ENCODE measurements around the gene CDK5RAP3.

Gene CDK5RAP3

DNA sequence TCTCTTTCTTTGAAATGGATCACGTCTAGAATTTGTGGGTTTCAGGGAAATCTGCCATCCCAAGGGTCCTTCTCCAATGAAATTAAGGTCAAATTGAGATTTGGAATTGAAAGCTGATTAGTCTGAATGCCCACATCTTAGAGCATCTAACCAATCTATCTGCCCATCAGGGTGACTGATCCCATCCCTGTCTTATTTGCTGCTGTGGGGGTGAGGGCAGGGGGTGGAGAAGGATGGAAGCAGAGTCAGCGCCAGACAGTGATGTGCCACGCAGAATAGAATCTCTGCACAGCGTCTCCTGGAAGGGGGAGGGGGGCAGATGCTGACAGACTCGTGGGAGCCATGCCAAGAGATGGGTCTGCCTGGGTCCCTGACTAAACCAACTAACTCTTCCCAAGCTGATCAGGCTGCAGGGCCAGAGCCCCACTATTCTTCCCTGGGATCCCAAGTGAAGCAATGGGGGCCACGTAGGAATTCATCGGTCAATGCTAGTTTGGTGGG lies 32.1 kb downstream of the CDK5RAP3 start:
- DNase-seq (ENCODE audit: low read depth): peak; percentile 32
- Histone ChIP-seq H3K4me1 (ENCODE audit: control insufficient read depth, insufficient read depth, low read length) (peaks cover 25% of the 10 kb centered on the region), H3K27me3 (replicated peaks; ENCODE audit: control insufficient read depth, insufficient read depth, low read length) (no peaks in the 10 kb centered on the region), H3K9me3 (ENCODE audit: control insufficient read depth, low read length) (no peaks in the 10 kb centered on the region), H3K4me3 (ENCODE audit: low read length) (no peak overlapping the region), H3K36me3 (ENCODE audit: control insufficient read depth, insufficient read depth, low read length, severe bottlenecking) (no peaks in the 10 kb centered on the region), H3K9ac (ENCODE audit: low read length) (peak overlapping the region; percentile 77)

DNA sequence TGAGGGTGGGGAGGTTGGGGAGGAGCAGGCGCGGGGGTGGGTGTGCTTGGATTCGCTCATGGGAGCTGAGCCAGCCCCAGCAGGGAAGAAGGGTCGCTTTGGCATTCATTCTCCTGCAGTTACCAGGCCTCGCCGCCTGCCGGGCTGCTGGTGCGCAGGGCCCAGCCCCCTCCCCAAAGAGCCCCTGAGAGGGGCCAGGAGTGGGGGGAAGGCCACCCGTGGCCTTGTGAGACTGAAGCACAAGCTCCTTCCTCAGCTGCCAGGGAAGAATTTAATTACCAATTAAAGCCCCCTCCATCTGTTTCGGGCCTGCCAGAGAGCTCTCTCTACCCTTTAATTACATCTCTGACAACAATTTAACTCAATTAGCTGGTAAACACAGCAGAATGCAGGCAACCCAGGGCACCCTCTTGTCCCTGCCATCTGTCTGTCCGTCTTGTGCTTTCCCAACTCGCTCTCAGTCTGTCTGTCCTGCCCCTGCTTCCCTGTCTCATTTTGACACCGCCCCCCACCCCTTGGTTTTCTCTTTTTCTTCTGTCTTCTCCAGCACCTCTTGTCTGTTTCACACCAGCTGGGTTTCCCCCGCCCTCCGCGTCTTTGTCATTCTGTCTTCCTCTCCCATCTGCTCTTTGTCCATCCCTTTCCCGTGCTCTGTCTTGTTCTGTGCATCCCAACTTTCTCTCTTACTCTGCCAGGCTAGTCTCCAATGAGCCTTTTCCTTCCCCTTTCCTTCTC lies 32.7 kb downstream of the CDK5RAP3 start:
- no peak for DNase-seq (ENCODE audit: low read depth)
- Histone ChIP-seq H3K9ac (ENCODE audit: low read length) (no peak overlapping the region), H3K9me3 (ENCODE audit: control insufficient read depth, low read length) (no peaks in the 10 kb centered on the region), H3K36me3 (ENCODE audit: control insufficient read depth, insufficient read depth, low read length, severe bottlenecking) (no peaks in the 10 kb centered on the region), H3K27me3 (replicated peaks; ENCODE audit: control insufficient read depth, insufficient read depth, low read length) (no peaks in the 10 kb centered on the region), H3K4me3 (ENCODE audit: low read length) (no peak overlapping the region), H3K4me1 (ENCODE audit: control insufficient read depth, insufficient read depth, low read length) (peaks cover 29% of the 10 kb centered on the region)

DNA sequence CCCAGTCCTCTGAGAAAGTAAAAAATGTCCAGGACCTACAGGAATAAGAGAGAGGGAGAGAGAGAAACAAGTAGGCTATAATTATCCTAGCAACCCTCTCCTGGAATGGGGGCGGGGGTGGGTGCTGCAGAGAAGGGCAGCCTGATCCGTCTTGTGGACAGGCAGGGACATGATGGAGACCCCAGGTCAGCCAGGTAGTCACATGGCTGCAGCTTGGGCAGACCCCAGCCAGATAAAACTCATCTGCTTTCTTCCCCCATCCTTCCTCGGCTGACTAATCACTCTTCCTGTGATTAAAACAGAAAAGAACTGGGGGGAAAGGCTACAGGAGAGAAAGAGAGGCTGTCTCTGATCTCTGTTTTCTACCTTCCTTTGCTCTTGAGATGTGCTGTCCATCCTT lies 34.1 kb downstream of the CDK5RAP3 start:
- Histone ChIP-seq H3K36me3 (ENCODE audit: control insufficient read depth, insufficient read depth, low read length, severe bottlenecking) (no peaks in the 10 kb centered on the region), H3K9ac (ENCODE audit: low read length) (no peak overlapping the region), H3K4me3 (ENCODE audit: low read length) (no peak overlapping the region), H3K4me1 (ENCODE audit: control insufficient read depth, insufficient read depth, low read length) (peaks cover 33% of the 10 kb centered on the region), H3K9me3 (ENCODE audit: control insufficient read depth, low read length) (no peaks in the 10 kb centered on the region), H3K27me3 (replicated peaks; ENCODE audit: control insufficient read depth, insufficient read depth, low read length) (no peaks in the 10 kb centered on the region)
- DNase-seq (ENCODE audit: low read depth): no peak

DNA sequence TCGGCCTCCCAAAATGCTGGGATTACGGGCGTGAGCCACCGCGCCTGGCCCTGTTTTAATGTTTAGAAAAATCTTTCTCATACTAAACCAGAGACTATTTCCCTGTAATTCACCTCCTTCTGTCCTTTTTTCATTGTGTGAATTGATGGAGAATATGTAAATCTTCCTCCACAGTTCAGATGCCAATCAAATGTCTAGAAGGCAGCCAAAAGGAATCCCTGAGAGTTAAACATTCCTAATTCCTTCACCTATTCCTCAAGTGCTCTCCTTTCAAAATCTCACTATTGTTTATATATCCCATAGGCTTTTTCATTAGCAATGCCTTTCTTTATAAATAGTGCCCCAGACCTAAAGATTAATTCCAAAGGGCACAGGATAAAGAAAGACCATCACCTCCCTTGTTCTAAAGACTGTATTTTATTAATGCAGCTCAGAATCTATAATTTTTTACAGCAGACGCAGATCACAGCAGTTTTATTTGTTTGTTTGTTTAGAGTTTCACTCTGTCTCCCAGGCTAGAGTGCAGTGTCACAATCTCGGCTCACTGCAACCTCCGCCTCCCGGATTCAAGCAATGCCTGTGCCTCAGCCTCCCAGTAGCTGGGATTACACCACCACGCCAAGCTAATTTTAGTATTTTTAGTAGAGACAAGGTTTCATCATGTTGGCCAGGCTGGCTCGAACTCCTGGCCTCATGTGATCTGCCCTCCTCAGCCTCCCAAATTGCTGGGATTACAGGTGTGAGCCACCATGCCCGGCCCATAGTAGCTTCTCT lies 36.2 kb downstream of the CDK5RAP3 start:
- H3K4me3 ChIP-seq (ENCODE audit: low read length): no peak overlapping the region
- peaks cover 31% of the 10 kb centered on the region for H3K4me1 ChIP-seq (ENCODE audit: control insufficient read depth, insufficient read depth, low read length)
- no peaks in the 10 kb centered on the region for H3K9me3 ChIP-seq (ENCODE audit: control insufficient read depth, low read length)
- no peak overlapping the region for H3K9ac ChIP-seq (ENCODE audit: low read length)
- no peak for DNase-seq (ENCODE audit: low read depth)
- no peaks in the 10 kb centered on the region for H3K36me3 ChIP-seq (ENCODE audit: control insufficient read depth, insufficient read depth, low read length, severe bottlenecking)
- no peaks in the 10 kb centered on the region for H3K27me3 ChIP-seq (replicated peaks; ENCODE audit: control insufficient read depth, insufficient read depth, low read length)

DNA sequence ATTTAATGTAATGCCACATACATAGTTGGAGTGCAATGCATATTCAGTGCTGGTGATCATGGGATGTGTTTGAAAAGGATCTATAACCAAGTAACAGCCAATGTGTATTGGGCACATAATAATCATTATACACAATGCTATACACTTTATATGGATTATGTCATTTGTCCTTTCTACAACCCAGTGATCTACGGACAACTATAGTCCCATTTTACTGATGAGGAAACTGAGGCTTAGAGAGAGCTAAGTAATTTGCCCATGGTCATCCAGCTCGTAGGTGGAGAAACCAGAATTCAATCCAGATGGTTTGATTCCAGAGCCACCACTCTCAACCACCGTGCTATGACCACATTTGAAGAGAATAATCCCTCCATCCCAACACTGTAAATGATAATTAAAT lies 39.3 kb downstream of the CDK5RAP3 start:
- Histone ChIP-seq H3K4me1 (ENCODE audit: control insufficient read depth, insufficient read depth, low read length) (peaks cover 21% of the 10 kb centered on the region), H3K9ac (ENCODE audit: low read length) (no peak overlapping the region), H3K9me3 (ENCODE audit: control insufficient read depth, low read length) (no peaks in the 10 kb centered on the region), H3K36me3 (ENCODE audit: control insufficient read depth, insufficient read depth, low read length, severe bottlenecking) (no peaks in the 10 kb centered on the region), H3K27me3 (replicated peaks; ENCODE audit: control insufficient read depth, insufficient read depth, low read length) (peaks cover 4% of the 10 kb centered on the region), H3K4me3 (ENCODE audit: low read length) (no peak overlapping the region)
- no peak for DNase-seq (ENCODE audit: low read depth)

DNA sequence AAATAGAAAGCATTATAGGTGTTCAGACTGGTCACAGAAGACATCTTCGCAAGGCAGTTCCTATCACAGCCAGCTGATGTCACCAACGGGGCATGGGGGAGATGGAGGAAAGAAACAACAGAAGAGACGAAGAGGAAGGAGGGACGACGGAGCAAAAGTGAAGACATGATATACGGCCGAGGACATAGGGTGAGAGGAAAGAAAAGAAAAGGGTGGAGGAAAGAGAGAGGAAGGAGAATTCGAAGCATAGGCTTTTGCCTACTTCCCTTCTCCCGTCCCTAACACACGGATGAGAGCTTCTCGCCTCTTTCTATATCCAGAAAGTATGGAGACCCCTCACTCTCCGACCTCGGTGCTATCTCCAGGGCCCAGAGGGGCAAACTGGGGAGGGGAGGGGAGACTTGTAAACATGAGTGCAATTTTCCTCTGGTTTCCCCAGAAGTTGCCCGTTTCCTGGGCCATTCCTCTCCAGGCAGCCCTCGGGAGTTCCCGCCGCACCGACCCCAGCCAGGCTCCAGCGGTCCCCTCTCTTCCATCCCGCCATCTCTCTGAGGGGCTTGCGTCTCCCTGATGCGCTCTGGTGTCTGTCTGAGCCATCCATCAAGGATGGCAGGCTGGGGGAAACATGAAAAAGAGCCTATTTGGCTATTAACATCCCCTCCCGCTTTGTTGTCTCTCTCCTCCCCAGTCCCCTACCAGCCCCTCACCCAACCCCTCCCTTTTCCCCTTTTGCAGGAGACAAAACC lies 40.7 kb downstream of the CDK5RAP3 start:
- peaks cover 4% of the 10 kb centered on the region for H3K27me3 ChIP-seq (replicated peaks; ENCODE audit: control insufficient read depth, insufficient read depth, low read length)
- H3K4me1 ChIP-seq (ENCODE audit: control insufficient read depth, insufficient read depth, low read length): peaks cover 18% of the 10 kb centered on the region
- H3K9ac ChIP-seq (ENCODE audit: low read length): peak overlapping the region; percentile 8
- H3K4me3 ChIP-seq (ENCODE audit: low read length): peak overlapping the region; percentile 66
- DNase-seq (ENCODE audit: low read depth): no peak
- H3K9me3 ChIP-seq (ENCODE audit: control insufficient read depth, low read length): no peaks in the 10 kb centered on the region
- H3K36me3 ChIP-seq (ENCODE audit: control insufficient read depth, insufficient read depth, low read length, severe bottlenecking): no peaks in the 10 kb centered on the region

DNA sequence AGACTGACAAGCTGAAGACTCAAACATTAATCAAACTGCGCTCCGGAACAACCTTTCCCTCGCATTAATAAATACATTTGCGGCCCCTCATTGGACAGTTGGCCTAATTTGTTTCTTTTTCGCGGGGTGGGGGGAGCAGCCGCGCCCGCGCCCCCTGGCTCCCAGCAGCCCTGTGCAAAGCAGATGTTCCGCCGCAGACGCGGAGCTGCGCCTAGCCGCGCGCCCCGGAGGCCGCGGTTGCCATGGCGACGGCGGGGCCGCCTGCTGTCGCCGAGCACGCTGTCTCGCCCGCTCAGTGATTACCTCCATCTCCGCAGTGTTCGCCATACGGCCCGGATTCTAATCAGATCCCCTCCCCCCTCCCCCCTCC lies 41.2 kb downstream of the CDK5RAP3 start:
- Histone ChIP-seq H3K4me3 (ENCODE audit: low read length) (peak overlapping the region; percentile 66), H3K36me3 (ENCODE audit: control insufficient read depth, insufficient read depth, low read length, severe bottlenecking) (no peaks in the 10 kb centered on the region), H3K9me3 (ENCODE audit: control insufficient read depth, low read length) (no peaks in the 10 kb centered on the region), H3K27me3 (replicated peaks; ENCODE audit: control insufficient read depth, insufficient read depth, low read length) (peaks cover 4% of the 10 kb centered on the region), H3K4me1 (ENCODE audit: control insufficient read depth, insufficient read depth, low read length) (peaks cover 15% of the 10 kb centered on the region), H3K9ac (ENCODE audit: low read length) (peak overlapping the region; percentile 8)
- DNase-seq (ENCODE audit: low read depth): peak; percentile 58

DNA sequence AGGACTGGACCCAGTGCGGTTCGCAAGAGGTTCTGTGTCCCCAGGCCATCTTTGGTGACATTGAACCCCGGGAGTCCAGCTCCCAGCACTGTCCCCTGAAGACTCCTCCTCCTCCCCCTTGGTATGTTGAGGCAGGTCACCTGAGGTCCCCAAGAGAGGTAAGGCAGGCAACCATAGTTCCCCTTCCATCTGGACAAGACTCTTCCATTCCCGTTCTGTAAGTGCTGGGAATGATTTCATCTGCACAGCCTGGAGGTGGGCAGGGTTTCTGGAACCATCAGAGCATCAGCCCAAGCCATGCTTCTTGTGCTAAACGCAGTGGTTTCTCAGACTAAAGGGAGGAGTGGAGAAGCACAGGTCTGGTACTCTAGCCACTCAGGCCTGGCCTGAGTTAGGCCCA lies 41.7 kb downstream of the CDK5RAP3 start:
- H3K4me1 ChIP-seq (ENCODE audit: control insufficient read depth, insufficient read depth, low read length): peaks cover 15% of the 10 kb centered on the region
- no peak for DNase-seq (ENCODE audit: low read depth)
- H3K4me3 ChIP-seq (ENCODE audit: low read length): no peak overlapping the region
- no peaks in the 10 kb centered on the region for H3K36me3 ChIP-seq (ENCODE audit: control insufficient read depth, insufficient read depth, low read length, severe bottlenecking)
- H3K9ac ChIP-seq (ENCODE audit: low read length): no peak overlapping the region
- peaks cover 4% of the 10 kb centered on the region for H3K27me3 ChIP-seq (replicated peaks; ENCODE audit: control insufficient read depth, insufficient read depth, low read length)
- no peaks in the 10 kb centered on the region for H3K9me3 ChIP-seq (ENCODE audit: control insufficient read depth, low read length)

DNA sequence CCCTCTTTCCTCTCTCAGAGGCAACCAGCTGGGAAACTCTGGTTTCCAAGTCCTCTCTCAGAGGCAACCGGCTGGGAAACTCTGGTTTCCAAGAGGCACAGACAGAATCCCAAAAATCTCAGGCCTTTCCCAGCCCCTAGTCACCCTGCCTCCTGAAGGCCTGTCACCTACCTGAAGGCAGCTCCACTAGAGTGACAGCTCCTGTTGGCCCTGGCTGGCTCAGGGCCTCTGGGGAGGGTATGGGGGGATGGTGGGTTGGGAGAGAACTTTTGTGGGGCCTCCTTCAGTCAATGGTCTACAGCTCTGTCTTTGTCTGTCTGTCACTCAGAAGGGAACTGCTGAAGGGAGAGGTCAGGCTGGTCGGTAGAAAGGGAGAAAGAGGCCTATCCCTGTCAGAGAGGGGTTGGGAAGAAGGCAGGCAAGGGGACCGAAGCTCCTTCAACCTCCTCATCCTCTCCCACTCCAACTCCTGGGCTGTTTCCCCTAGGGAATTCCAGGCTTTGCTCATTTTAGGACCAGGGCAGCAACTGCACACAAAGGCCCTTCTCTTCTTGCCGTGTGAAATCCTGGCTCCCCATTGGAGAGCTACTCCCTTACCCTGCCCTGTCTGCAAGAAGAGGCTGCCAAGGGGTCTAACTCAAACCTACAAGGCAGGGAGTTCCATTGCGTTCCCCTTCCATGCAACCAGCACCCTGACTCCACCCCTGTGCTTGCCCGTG lies 43.1 kb downstream of the CDK5RAP3 start:
- Histone ChIP-seq H3K27me3 (replicated peaks; ENCODE audit: control insufficient read depth, insufficient read depth, low read length) (peaks cover 4% of the 10 kb centered on the region), H3K4me3 (ENCODE audit: low read length) (no peak overlapping the region), H3K9ac (ENCODE audit: low read length) (no peak overlapping the region), H3K9me3 (ENCODE audit: control insufficient read depth, low read length) (no peaks in the 10 kb centered on the region), H3K36me3 (ENCODE audit: control insufficient read depth, insufficient read depth, low read length, severe bottlenecking) (no peaks in the 10 kb centered on the region), H3K4me1 (ENCODE audit: control insufficient read depth, insufficient read depth, low read length) (peaks cover 7% of the 10 kb centered on the region)
- DNase-seq (ENCODE audit: low read depth): no peak

DNA sequence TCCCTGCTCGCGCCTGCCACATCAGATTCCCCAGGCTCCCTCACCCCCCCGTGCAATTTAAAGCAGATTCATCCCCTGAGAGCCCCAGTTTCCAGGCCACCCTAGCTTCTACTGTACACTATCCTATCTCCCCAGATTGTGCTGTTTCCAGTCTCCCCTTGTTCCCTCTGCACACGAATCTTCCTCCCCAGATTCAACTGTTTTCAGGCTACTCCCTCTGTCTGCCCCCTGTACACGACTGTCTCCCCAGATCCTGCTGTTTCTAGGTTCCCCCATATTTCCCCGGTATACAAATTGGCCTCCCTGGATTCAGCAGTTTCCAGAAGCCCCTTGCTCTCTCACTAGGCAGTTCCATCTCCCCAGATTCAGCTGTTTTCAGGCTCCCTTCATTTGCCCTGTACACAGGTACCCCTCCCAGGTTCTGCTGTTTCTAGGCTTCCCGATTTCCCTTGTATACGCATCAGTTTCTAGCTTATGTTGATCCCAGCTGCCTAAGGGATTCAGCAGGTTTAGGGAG lies 43.7 kb downstream of the CDK5RAP3 start:
- DNase-seq (ENCODE audit: low read depth): no peak
- no peaks in the 10 kb centered on the region for H3K36me3 ChIP-seq (ENCODE audit: control insufficient read depth, insufficient read depth, low read length, severe bottlenecking)
- peaks cover 4% of the 10 kb centered on the region for H3K27me3 ChIP-seq (replicated peaks; ENCODE audit: control insufficient read depth, insufficient read depth, low read length)
- no peak overlapping the region for H3K4me3 ChIP-seq (ENCODE audit: low read length)
- H3K4me1 ChIP-seq (ENCODE audit: control insufficient read depth, insufficient read depth, low read length): peaks cover 7% of the 10 kb centered on the region
- no peak overlapping the region for H3K9ac ChIP-seq (ENCODE audit: low read length)
- no peaks in the 10 kb centered on the region for H3K9me3 ChIP-seq (ENCODE audit: control insufficient read depth, low read length)

All from adipocyte (in vitro differentiated cells).